H9 (cell line): ENCODE data around the gene SSRP1. TPM values are rescaled to one million over a fixed set of nuclear protein-coding genes. Genes with fewer than 3 reads are reported as not detected.

Source experiments
- DNase-seq: peaks from one replicate; pipeline ENCODE4 v3.0.0-alpha.2; 2017
- H2AFZ ChIP-seq: one replicate; pipeline ENCODE4 v1.6.1; 2013; ENCODE audit warnings: mild to moderate bottlenecking, low read length, control low read depth, moderate library complexity
- H2AK5ac ChIP-seq: 2 replicates; pipeline ENCODE4 v1.6.1; 2013; ENCODE audit warnings: low read length, control low read depth, mixed read lengths; ENCODE audit not compliant: insufficient read length
- H2BK120ac ChIP-seq: one replicate; pipeline ENCODE4 v1.6.1; 2013; ENCODE audit warnings: low read depth, mild to moderate bottlenecking, low read length, control low read depth, inconsistent platforms; ENCODE audit not compliant: poor library complexity, severe bottlenecking
- H2BK12ac ChIP-seq: 2 replicates; pipeline ENCODE4 v1.6.1; 2013; ENCODE audit warnings: low read length, control low read depth, mixed read lengths, low read depth; ENCODE audit not compliant: insufficient read length
- H2BK15ac ChIP-seq: 2 replicates; pipeline ENCODE4 v1.6.1; 2013; ENCODE audit warnings: low read depth, low read length, control low read depth
- H2BK20ac ChIP-seq: one replicate; pipeline ENCODE4 v1.6.1; 2013; ENCODE audit warnings: low read depth, mild to moderate bottlenecking, low read length, control low read depth, inconsistent platforms; ENCODE audit not compliant: poor library complexity, severe bottlenecking
- H2BK5ac ChIP-seq: 2 replicates; pipeline ENCODE4 v1.6.1; 2013; ENCODE audit warnings: low read length, control low read depth, mixed read lengths; ENCODE audit not compliant: insufficient read length
- H3K14ac ChIP-seq: 2 replicates; pipeline ENCODE4 v1.6.1; 2013; ENCODE audit warnings: low read length, control low read depth; ENCODE audit not compliant: insufficient read depth
- H3K18ac ChIP-seq: 2 replicates; pipeline ENCODE4 v1.6.1; 2013; ENCODE audit warnings: low read depth, mild to moderate bottlenecking, mixed read lengths, low read length, control low read depth; ENCODE audit not compliant: insufficient read length
- H3K23ac ChIP-seq: 2 replicates; pipeline ENCODE4 v1.6.1; 2013; ENCODE audit warnings: low read length, control low read depth, mixed read lengths, low read depth; ENCODE audit not compliant: insufficient read length
- H3K23me2 ChIP-seq: 2 replicates; pipeline ENCODE4 v1.6.1; 2013; ENCODE audit warnings: low read depth, mild to moderate bottlenecking, mixed read lengths, low read length, control low read depth; ENCODE audit not compliant: insufficient read length, poor library complexity, severe bottlenecking
- H3K27ac ChIP-seq: 2 replicates; pipeline ENCODE4 v1.5.1; 2013; ENCODE audit warnings: low read length, control low read depth, mixed read lengths, low read depth; ENCODE audit not compliant: insufficient read length
- H3K27me3 ChIP-seq: 2 replicates; pipeline ENCODE4 v1.6.1; 2013; ENCODE audit warnings: low read length, control low read depth, inconsistent platforms; ENCODE audit not compliant: insufficient read depth
- H3K4ac ChIP-seq: 2 replicates; pipeline ENCODE4 v1.6.1; 2013; ENCODE audit warnings: low read depth, mild to moderate bottlenecking, control low read depth, inconsistent platforms, low read length, moderate library complexity
- H3K4me1 ChIP-seq: 2 replicates; pipeline ENCODE4 v1.6.1; 2013; ENCODE audit warnings: low read length, control low read depth, inconsistent platforms; ENCODE audit not compliant: insufficient read depth
- H3K4me2 ChIP-seq: 2 replicates; pipeline ENCODE4 v1.6.1; 2013; ENCODE audit warnings: low read length, control low read depth, mixed read lengths; ENCODE audit not compliant: insufficient read length, insufficient read depth
- H3K56ac ChIP-seq: 2 replicates; pipeline ENCODE4 v1.6.1; 2013; ENCODE audit warnings: low read depth, mild to moderate bottlenecking, mixed read lengths, low read length, control low read depth; ENCODE audit not compliant: insufficient read length
- H3K79me1 ChIP-seq: 2 replicates; pipeline ENCODE4 v1.6.1; 2013; ENCODE audit warnings: low read depth, mild to moderate bottlenecking, moderate library complexity, low read length, control low read depth, inconsistent platforms; ENCODE audit not compliant: insufficient read depth, poor library complexity, severe bottlenecking
- H3K79me2 ChIP-seq: 2 replicates; pipeline ENCODE4 v1.6.1; 2013; ENCODE audit warnings: low read length, control low read depth, inconsistent platforms; ENCODE audit not compliant: insufficient read depth
- H3K9ac ChIP-seq: 2 replicates; pipeline ENCODE4 v1.6.1; 2013; ENCODE audit warnings: low read length, control low read depth, mixed read lengths; ENCODE audit not compliant: insufficient read length; ENCODE audit errors: extremely low read depth
- H3K9me3 ChIP-seq: one replicate; pipeline ENCODE4 v1.6.1; 2013; ENCODE audit warnings: low read depth, low read length, inconsistent platforms; ENCODE audit not compliant: control insufficient read depth
- H3T11ph ChIP-seq: one replicate; pipeline ENCODE4 v1.6.1; 2013; ENCODE audit warnings: mild to moderate bottlenecking, low read length, control low read depth, inconsistent platforms
- H4K20me1 ChIP-seq: one replicate; pipeline ENCODE4 v1.6.1; 2013; ENCODE audit not compliant: control insufficient read depth, insufficient read length, insufficient read depth
- H4K5ac ChIP-seq: 2 replicates; pipeline ENCODE4 v1.6.1; 2013; ENCODE audit warnings: low read depth, mild to moderate bottlenecking, mixed read lengths, low read length, control low read depth; ENCODE audit not compliant: insufficient read length
- H4K8ac ChIP-seq: replicated peaks from 2 replicates; pipeline ENCODE4 v1.6.1; 2013; ENCODE audit warnings: low read length, control low read depth, mixed read lengths, low read depth; ENCODE audit not compliant: insufficient read length
- H4K91ac ChIP-seq: 2 replicates; pipeline ENCODE4 v1.6.1; 2013; ENCODE audit warnings: low read depth, mild to moderate bottlenecking, moderate library complexity, mixed read lengths, low read length, control low read depth; ENCODE audit not compliant: insufficient read length
- H3K27ac Mint-ChIP-seq, 3 experiments: 2 replicates in 2 of 3; 3 replicates in 1 of 3; pipeline ENCODE4 v1.8.0; 2020 to 2021; ENCODE audit warnings: mixed read lengths in 3 of 3, mild to moderate bottlenecking in 1 of 3, moderate library complexity in 1 of 3
- H3K27me3 Mint-ChIP-seq: 2 replicates; pipeline ENCODE4 v1.8.0; 2021; ENCODE audit warnings: low read depth, mild to moderate bottlenecking, moderate library complexity, mixed read lengths
- H3K36me3 Mint-ChIP-seq, 3 experiments: 2 replicates in 2 of 3; 3 replicates in 1 of 3; pipeline ENCODE4 v1.8.0; 2020 to 2021; ENCODE audit warnings: low read depth in 3 of 3, mixed read lengths in 3 of 3; ENCODE audit not compliant: insufficient read depth in 1 of 3
- H3K4me1 Mint-ChIP-seq, 2 experiments: 2 replicates each; pipeline ENCODE4 v1.8.0; 2020; ENCODE audit warnings: mixed read lengths in 2 of 2
- H3K4me3 Mint-ChIP-seq, 2 experiments: 2 replicates in 1 of 2; 3 replicates in 1 of 2; pipeline ENCODE4 v1.8.0; 2020 to 2021; ENCODE audit warnings: mild to moderate bottlenecking in 2 of 2, mixed read lengths in 2 of 2, moderate library complexity in 1 of 2
- H3K9me3 Mint-ChIP-seq, 2 experiments: 2 replicates in 1 of 2; 3 replicates in 1 of 2; pipeline ENCODE4 v1.8.0; 2020; ENCODE audit warnings: mild to moderate bottlenecking in 2 of 2, mixed read lengths in 2 of 2, moderate library complexity in 1 of 2
- CTCF ChIP-seq: fragments of 200-600 bp; sonication (generic); conservative IDR thresholded peaks from 3 replicates; pipeline ENCODE4 v1.8.0; 2021; ENCODE audit warnings: antibody characterized with exemption, mild to moderate bottlenecking
- WGBS: extraction: QIAGEN DNeasy Blood & Tissue Kit; methylation state at CpG from one replicate; pipeline ENCODE4 v1.1.7; 2013; ENCODE audit warnings: missing lambda C conversion rate, low lambda C conversion rate, mixed read lengths; ENCODE audit not compliant: insufficient read length; ENCODE audit errors: extremely low coverage; 5-methylcytosine and 5-hydroxymethylcytosine counted together
- total RNA-seq: library from RNA; stranded (reverse); gene quantifications from 2 replicates; pipeline ENCODE4 v1.2.1, GENCODE V29; 2021

The SSRP1 gene
- total RNA-seq, 1 experiment from 2014 or later, result 202 TPM

GRCh38 chr11:57287884-57288283 is 47.8 kb downstream of the SSRP1 start:
- Histone ChIP-seq H4K20me1 (no peaks in the 10 kb centered on the region), H3K18ac (no peak overlapping the region), H3K27ac (no peak overlapping the region), H3K56ac (no peak overlapping the region), H4K5ac (no peak overlapping the region), H2BK20ac (no peak overlapping the region), H3T11ph (no peak overlapping the region), H4K8ac (no peak overlapping the region), H3K23ac (no peak overlapping the region), H3K4me1 (peaks cover 5% of the 10 kb centered on the region; the same call in 1 of the 2 replicates), H3K4ac (no peak overlapping the region), H2BK15ac (no peak overlapping the region), H3K79me1 (no peaks in the 10 kb centered on the region), H3K4me2 (no peak overlapping the region), H3K27me3 (no peaks in the 10 kb centered on the region; the same call in 1 of the 2 replicates), H4K91ac (no peak overlapping the region), H2AFZ (no peak overlapping the region), H3K9ac (no peak overlapping the region), H3K79me2 (no peaks in the 10 kb centered on the region), H2BK120ac (no peak overlapping the region), H3K23me2 (no peaks in the 10 kb centered on the region), H3K14ac (no peak overlapping the region), H3K9me3 (no peaks in the 10 kb centered on the region), H2AK5ac (no peak overlapping the region), H2BK5ac (no peak overlapping the region), H2BK12ac (no peak overlapping the region)
- H3K9me3 Mint-ChIP-seq, result no peaks in the 10 kb centered on the region
- H3K36me3 Mint-ChIP-seq, result peaks cover 0 to 4% (median 0%) of the 10 kb centered on the region in 3 experiments; a peak in 2 of 7 replicates
- peaks cover 3% of the 10 kb centered on the region for H3K27me3 Mint-ChIP-seq
- TF ChIP-seq CTCF, result no peak
- WGBS, result no CpG with 5 or more reads among the region's 3 CpGs
- H3K4me1 Mint-ChIP-seq, result peaks cover 44 to 47% of the 10 kb centered on the region in 2 experiments
- no peak overlapping the region for H3K4me3 Mint-ChIP-seq
- H3K27ac Mint-ChIP-seq, result no peak overlapping the region
- DNase-seq, result no peak
